ENCODE measurements around the gene CD99L2. TPM values are rescaled to one million over a fixed set of nuclear protein-coding genes. Genes with fewer than 3 reads are reported as not detected.

CD99L2 gene
- total RNA-seq, 1 experiment from 2014 or later = 7.3 TPM

GRCh38 chrX:150781677-150782076 lies 116.8 kb downstream of the CD99L2 start:
- H4K20me1 ChIP-seq (ENCODE audit: control insufficient read depth, insufficient read depth, insufficient read length) = no peaks in the 10 kb centered on the region
- H4K91ac ChIP-seq (ENCODE audit: insufficient read length, low read depth, low read length) = no peak overlapping the region
- no peak overlapping the region for H2BK120ac ChIP-seq (ENCODE audit: low read depth, low read length, poor library complexity, severe bottlenecking)
- H3K9ac ChIP-seq (ENCODE audit: extremely low read depth, insufficient read length, low read length) = no peak overlapping the region
- H3K4me1 ChIP-seq (ENCODE audit: insufficient read depth, low read length) = no peaks in the 10 kb centered on the region; the same call in 1 of the 2 replicates
- H2BK5ac ChIP-seq (ENCODE audit: insufficient read length, low read length) = no peak overlapping the region
- Mint-ChIP-seq H3K27ac (no peak overlapping the region), H3K4me3 (no peak overlapping the region), H3K9me3 (peaks cover 45 to 75% of the 10 kb centered on the region in 2 experiments), H3K4me1 (peaks cover 17 to 18% of the 10 kb centered on the region in 2 experiments), H3K36me3 (ENCODE audit: insufficient read depth in 1 of 3, low read depth in 3 of 3) (peaks cover 5 to 24% (median 20%) of the 10 kb centered on the region in 3 experiments), H3K27me3 (ENCODE audit: low read depth) (no peaks in the 10 kb centered on the region; the same call in 1 of the 2 replicates)
- H2BK15ac ChIP-seq (ENCODE audit: low read depth, low read length) = no peak overlapping the region
- H3K23me2 ChIP-seq (ENCODE audit: insufficient read length, low read depth, low read length, poor library complexity, severe bottlenecking) = no peaks in the 10 kb centered on the region
- no peaks in the 10 kb centered on the region for H3K9me3 ChIP-seq (ENCODE audit: control insufficient read depth, low read depth, low read length)
- TF ChIP-seq CTCF (conservative IDR thresholded peaks at IDR 0.05) = no peak
- no peak overlapping the region for H3T11ph ChIP-seq (ENCODE audit: low read length)
- no peak overlapping the region for H3K4me2 ChIP-seq (ENCODE audit: insufficient read depth, insufficient read length, low read length)
- no CpG with 5 or more reads among the region's 10 CpGs for WGBS (ENCODE audit: extremely low coverage, insufficient read length, low lambda C conversion rate)
- H3K18ac ChIP-seq (ENCODE audit: insufficient read length, low read depth, low read length) = no peak overlapping the region
- no peak overlapping the region for H4K5ac ChIP-seq (ENCODE audit: insufficient read length, low read depth, low read length)
- no peak overlapping the region for H2AFZ ChIP-seq (ENCODE audit: low read length)
- no peak overlapping the region for H3K27ac ChIP-seq (ENCODE audit: insufficient read length, low read depth, low read length)
- no peak overlapping the region for H3K56ac ChIP-seq (ENCODE audit: insufficient read length, low read depth, low read length)
- no peaks in the 10 kb centered on the region for H3K79me2 ChIP-seq (ENCODE audit: insufficient read depth, low read length)
- H2BK12ac ChIP-seq (ENCODE audit: insufficient read length, low read depth, low read length) = no peak overlapping the region
- no peak for DNase-seq
- no peak overlapping the region for H3K4ac ChIP-seq (ENCODE audit: low read depth, low read length)
- H3K23ac ChIP-seq (ENCODE audit: insufficient read length, low read depth, low read length) = no peak overlapping the region
- no peaks in the 10 kb centered on the region for H3K27me3 ChIP-seq (ENCODE audit: insufficient read depth, low read length)
- no peak overlapping the region for H4K8ac ChIP-seq (replicated peaks; ENCODE audit: insufficient read length, low read depth, low read length)
- no peaks in the 10 kb centered on the region for H3K79me1 ChIP-seq (ENCODE audit: insufficient read depth, low read depth, low read length, poor library complexity, severe bottlenecking)
- H2BK20ac ChIP-seq (ENCODE audit: low read depth, low read length, poor library complexity, severe bottlenecking) = no peak overlapping the region
- no peak overlapping the region for H2AK5ac ChIP-seq (ENCODE audit: insufficient read length, low read length)
- no peak overlapping the region for H3K14ac ChIP-seq (ENCODE audit: insufficient read depth, low read length)
